Peyer's patch (tissue), 4 donors: ENCODE measurements around the gene KCNQ1. TPM values are rescaled to one million over a fixed set of nuclear protein-coding genes. Genes with fewer than 3 reads are reported as not detected.

Experiments
- DNase-seq, 3 donors: peaks; one replicate each; pipeline ENCODE4 v3.0.0-alpha.2; 2017 to 2019
- H3K27ac ChIP-seq, 4 donors: fragments of 200-600 bp; sonication (generic); one replicate each; pipeline ENCODE4 v1.5.1; 2016 to 2019
- H3K27me3 ChIP-seq, 2 donors: fragments of 200-600 bp; sonication (generic); one replicate each; pipeline ENCODE4 v1.5.1; 2019
- H3K36me3 ChIP-seq, 3 donors: fragments of 200-600 bp; sonication (generic); one replicate each; pipeline ENCODE4 v1.5.1; 2016 to 2019
- H3K4me1 ChIP-seq, 4 donors: fragments of 200-600 bp; sonication (generic); one replicate each; pipeline ENCODE4 v1.5.1; 2016 to 2019
- H3K4me3 ChIP-seq, 4 donors: fragments of 200-600 bp; sonication (generic); 1 replicate in 3 of 4; 2 replicates in 1 of 4; pipeline ENCODE4 v1.5.1; 2016 to 2019; ENCODE audit warnings: mild to moderate bottlenecking in 1 of 4
- H3K9me3 ChIP-seq, 4 donors: fragments of 200-600 bp; sonication (generic); one replicate each; pipeline ENCODE4 v1.5.1; 2016 to 2019; ENCODE audit warnings: mild to moderate bottlenecking in 1 of 4
- POLR2A ChIP-seq, 2 donors: fragments of 450-650 bp; IDR thresholded peaks; one replicate each; pipeline ENCODE4 v1.5.1; 2017; ENCODE audit warnings: antibody characterized with exemption in 2 of 2, mild to moderate bottlenecking in 2 of 2, moderate library complexity in 2 of 2
- total RNA-seq, 4 donors: library from RNA; depleted of rRNA; stranded (reverse); fragments of >200 nt; gene quantifications; one replicate each; pipeline ENCODE4 v1.1.0, GENCODE V29; 2016
- TF ChIP-seq, protein P1 (sequence below), 6 experiments: fragments of 450-650 bp in 4 of 6; fragments of 200-600 bp in 2 of 6; sonication (generic) in 1 of 6; IDR thresholded peaks; one replicate each; pipeline ENCODE4 v1.5.1; 2017 to 2019; ENCODE audit warnings: antibody characterized with exemption in 6 of 6, mild to moderate bottlenecking in 3 of 6, moderate library complexity in 1 of 6

The KCNQ1 gene
- total RNA-seq, 4 donors from 2014 or later = 50.6 to 66.4 (median 54.2) TPM

DNA sequence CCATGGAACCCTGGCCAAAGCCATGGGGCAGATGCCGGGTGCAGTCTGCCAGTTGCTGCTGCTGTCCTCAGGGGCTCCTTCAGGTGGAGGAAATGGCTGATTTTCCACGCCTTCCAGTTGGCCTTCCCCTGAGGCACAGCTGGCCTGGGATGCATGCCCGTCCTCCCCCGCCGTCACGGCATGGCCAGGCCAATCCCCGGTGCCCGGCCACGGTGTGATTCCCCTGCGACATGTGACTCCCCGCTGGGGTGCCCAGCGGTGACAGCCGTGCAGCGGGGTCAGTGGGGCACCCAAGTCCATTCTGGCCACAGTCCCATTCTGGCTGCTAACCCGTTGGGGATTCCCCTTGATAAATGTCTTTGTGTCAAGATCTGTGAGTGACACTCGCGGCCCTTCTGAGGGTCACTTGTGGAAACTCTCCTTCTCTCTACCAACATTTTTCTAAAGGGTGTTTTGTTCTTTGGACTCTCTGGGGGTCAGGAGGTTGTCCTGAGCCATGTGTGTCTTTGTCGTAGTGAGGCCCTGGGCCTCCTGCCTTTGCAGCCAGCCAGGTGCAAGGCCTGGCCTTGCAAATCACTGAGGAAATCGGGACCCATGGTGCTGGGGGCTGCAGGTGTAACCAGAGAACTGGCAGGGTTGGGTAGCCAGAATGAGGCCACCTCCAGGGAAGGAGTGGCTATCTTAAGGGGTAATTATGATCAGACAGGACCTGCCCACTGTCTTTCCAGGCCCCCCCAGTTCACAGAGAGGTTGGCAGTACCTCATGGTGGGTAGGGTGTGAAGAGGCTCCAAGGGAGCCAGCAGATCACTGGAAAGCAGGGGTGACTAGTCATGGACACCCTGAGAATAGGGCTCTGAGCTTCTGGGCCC, 217.9 kb downstream of the KCNQ1 start:
- Histone ChIP-seq H3K27me3 (no peaks in the 10 kb centered on the region), H3K27ac (no peak overlapping the region), H3K9me3 (peaks cover 0 to 23% (median 0%) of the 10 kb centered on the region in 4 donors), H3K36me3 (no peaks in the 10 kb centered on the region), H3K4me3 (no peak overlapping the region), H3K4me1 (no peaks in the 10 kb centered on the region)
- DNase-seq = peak in 1 of 3 donors; percentile 28
- TF ChIP-seq, protein P1, sequence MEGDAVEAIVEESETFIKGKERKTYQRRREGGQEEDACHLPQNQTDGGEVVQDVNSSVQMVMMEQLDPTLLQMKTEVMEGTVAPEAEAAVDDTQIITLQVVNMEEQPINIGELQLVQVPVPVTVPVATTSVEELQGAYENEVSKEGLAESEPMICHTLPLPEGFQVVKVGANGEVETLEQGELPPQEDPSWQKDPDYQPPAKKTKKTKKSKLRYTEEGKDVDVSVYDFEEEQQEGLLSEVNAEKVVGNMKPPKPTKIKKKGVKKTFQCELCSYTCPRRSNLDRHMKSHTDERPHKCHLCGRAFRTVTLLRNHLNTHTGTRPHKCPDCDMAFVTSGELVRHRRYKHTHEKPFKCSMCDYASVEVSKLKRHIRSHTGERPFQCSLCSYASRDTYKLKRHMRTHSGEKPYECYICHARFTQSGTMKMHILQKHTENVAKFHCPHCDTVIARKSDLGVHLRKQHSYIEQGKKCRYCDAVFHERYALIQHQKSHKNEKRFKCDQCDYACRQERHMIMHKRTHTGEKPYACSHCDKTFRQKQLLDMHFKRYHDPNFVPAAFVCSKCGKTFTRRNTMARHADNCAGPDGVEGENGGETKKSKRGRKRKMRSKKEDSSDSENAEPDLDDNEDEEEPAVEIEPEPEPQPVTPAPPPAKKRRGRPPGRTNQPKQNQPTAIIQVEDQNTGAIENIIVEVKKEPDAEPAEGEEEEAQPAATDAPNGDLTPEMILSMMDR (IDR thresholded peaks at IDR 0.05) = no peak
- TF ChIP-seq POLR2A (IDR thresholded peaks at IDR 0.05) = no peak

DNA sequence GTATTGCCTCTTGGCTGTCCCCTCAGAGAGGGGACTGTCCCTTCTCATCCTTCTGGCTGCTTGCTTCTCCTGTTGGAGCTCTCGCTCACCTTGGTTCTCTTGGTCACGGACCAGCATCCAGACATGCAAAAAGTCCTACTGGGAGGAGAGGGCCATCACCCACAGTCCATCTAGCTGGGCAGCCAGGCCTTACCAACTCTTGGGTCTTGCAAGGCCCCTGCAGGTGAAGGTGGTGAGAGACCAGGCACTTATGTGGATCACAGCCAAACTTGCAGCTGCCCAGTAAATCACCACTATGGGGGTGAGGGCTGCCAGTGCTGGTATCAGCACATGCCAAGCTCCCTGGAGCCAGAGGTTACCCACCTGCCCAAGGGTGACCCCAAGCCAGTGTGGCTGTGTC, 218.7 kb downstream of the KCNQ1 start:
- peak in 1 of 3 donors; percentile 31 for DNase-seq

DNA sequence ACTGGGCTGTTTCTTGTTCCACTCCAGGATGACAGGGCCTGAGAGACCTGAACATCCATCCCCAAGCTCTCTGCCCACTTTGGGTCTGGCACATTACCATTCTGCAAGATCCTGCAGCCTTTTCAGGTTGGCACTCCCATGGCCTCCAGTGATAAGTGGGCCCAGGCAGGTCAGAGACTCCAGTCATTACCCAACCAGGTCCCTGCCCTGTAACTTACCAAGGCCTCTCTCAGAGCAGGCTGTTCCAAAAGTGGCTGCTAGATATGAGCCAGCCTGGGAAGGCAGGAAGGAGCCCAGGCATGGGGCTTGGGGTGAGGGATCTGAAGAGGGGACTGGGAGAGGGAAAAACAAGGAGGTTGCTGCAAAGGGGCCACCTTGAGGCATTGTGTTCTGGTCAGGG, 219.1 kb downstream of the KCNQ1 start:
- Histone ChIP-seq H3K4me3 (no peak overlapping the region), H3K27me3 (no peaks in the 10 kb centered on the region), H3K9me3 (peaks cover 0 to 23% (median 0%) of the 10 kb centered on the region in 4 donors), H3K4me1 (no peaks in the 10 kb centered on the region), H3K27ac (no peak overlapping the region), H3K36me3 (no peaks in the 10 kb centered on the region)
- no peak for TF ChIP-seq POLR2A (IDR thresholded peaks at IDR 0.05)
- TF ChIP-seq, protein P1 (IDR thresholded peaks at IDR 0.05) = no peak
- DNase-seq = no peak

More for the DNA sequence above, 218.7 kb downstream of the KCNQ1 start:
- peaks cover 0 to 23% (median 0%) of the 10 kb centered on the region in 4 donors for H3K9me3 ChIP-seq
- H3K36me3 ChIP-seq = no peaks in the 10 kb centered on the region
- H3K4me1 ChIP-seq = no peaks in the 10 kb centered on the region
- H3K27me3 ChIP-seq = no peaks in the 10 kb centered on the region
- H3K4me3 ChIP-seq = no peak overlapping the region
- TF ChIP-seq, protein P1 (IDR thresholded peaks at IDR 0.05) = no peak
- TF ChIP-seq POLR2A (IDR thresholded peaks at IDR 0.05) = no peak
- H3K27ac ChIP-seq = no peak overlapping the region

DNA sequence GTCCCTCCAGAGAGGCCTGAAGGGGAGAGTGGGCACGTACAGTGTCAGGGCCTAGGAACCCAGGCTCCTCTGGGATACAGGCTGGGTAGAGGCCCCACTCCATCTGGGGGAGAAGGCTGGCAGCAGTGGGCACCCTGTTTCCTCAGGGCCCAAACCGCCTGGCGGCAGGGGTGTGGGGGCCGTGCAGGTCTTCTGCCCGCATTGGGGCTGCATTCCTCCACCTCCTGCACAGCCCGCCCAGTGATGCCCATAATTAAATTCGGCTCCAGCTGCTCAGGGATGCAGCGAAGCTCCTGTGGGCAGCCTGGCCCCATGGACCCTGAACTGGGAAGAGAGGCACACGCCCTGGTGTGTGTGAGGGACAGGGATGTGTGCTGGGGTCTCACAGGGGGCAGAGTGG, 219.6 kb downstream of the KCNQ1 start:
- Histone ChIP-seq H3K4me3 (no peak overlapping the region), H3K27me3 (no peaks in the 10 kb centered on the region), H3K36me3 (no peaks in the 10 kb centered on the region), H3K9me3 (peaks cover 0 to 23% (median 0%) of the 10 kb centered on the region in 4 donors), H3K4me1 (no peaks in the 10 kb centered on the region), H3K27ac (no peak overlapping the region)
- peak in 1 of 3 donors; percentile 15 for DNase-seq
- TF ChIP-seq, protein P1 (IDR thresholded peaks at IDR 0.05) = no peak
- TF ChIP-seq POLR2A (IDR thresholded peaks at IDR 0.05) = no peak

DNA sequence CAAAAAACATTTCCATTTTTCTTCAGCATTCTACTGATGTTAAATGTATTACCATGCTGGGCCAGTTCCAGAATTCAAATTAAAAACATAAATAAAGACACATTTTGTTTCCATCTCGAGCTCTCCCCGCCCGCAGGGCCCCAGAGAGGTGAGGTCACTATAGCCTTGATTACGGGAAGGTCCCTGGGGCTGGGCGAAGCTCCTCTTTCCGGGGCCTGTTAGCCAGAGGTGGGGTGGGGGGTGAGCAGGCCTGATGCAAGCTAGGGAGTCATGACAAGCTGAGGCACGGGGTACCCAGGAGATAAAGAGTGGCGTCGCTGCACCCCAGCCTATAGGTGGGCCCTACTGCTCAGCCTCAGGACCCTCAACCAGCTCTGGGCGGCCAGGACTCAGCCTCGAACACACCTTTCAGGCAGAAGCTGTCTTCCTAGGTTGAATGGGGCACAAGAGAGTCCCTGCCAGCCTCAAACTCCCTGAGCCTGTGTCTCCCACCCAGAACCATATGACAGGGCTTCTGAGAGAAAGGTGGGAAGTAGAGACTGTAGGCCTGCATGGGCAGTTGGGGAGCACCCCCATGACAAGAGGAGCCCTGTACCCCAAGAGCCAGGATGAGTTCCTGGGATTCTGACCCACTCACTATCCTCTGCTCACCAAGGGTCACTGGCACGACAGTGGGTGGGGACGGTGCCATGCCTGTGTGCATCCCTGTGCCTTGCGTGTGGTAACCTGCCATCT, 220.2 kb downstream of the KCNQ1 start:
- Histone ChIP-seq H3K36me3 (no peaks in the 10 kb centered on the region), H3K9me3 (peaks cover 0 to 19% (median 0%) of the 10 kb centered on the region in 4 donors), H3K27me3 (no peaks in the 10 kb centered on the region), H3K27ac (no peak overlapping the region), H3K4me1 (no peaks in the 10 kb centered on the region), H3K4me3 (no peak overlapping the region)
- TF ChIP-seq, protein P1 (IDR thresholded peaks at IDR 0.05) = no peak
- TF ChIP-seq POLR2A (IDR thresholded peaks at IDR 0.05) = no peak
- DNase-seq = peak in 1 of 3 donors; percentile 40
